ENCODE results near the gene STAC3.

Gene STAC3

GRCh38 chr12:57235017-57235727 lies 15.8 kb downstream of the STAC3 start:
- no peak for DNase-seq

DNA sequence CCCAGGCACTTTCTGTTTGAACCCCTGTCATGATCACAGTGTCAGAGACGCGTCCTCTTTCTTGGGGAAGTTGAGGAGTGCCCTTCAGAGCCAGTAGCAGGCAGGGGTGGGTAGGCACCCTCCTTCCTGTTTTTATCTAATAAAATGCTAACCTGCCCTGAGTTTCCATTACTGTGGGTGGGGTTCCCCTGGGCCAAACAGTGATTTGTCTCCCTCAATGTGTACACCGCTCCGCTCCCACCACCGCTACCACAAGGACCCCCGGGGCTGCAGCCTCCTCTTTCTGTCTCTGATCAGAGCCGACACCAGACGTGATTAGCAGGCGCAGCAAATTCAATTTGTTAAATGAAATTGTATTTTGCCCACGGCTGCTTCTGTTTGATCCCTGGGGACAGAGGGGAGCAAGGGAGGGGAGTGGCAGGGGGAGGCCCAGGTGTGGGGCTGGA lies 16.4 kb downstream of the STAC3 start:
- DNase-seq, result no peak

- DNase-seq, result no peak
Observed at GRCh38 chr12:57234233-57234570, 16.8 kb downstream of the STAC3 start.

DNA sequence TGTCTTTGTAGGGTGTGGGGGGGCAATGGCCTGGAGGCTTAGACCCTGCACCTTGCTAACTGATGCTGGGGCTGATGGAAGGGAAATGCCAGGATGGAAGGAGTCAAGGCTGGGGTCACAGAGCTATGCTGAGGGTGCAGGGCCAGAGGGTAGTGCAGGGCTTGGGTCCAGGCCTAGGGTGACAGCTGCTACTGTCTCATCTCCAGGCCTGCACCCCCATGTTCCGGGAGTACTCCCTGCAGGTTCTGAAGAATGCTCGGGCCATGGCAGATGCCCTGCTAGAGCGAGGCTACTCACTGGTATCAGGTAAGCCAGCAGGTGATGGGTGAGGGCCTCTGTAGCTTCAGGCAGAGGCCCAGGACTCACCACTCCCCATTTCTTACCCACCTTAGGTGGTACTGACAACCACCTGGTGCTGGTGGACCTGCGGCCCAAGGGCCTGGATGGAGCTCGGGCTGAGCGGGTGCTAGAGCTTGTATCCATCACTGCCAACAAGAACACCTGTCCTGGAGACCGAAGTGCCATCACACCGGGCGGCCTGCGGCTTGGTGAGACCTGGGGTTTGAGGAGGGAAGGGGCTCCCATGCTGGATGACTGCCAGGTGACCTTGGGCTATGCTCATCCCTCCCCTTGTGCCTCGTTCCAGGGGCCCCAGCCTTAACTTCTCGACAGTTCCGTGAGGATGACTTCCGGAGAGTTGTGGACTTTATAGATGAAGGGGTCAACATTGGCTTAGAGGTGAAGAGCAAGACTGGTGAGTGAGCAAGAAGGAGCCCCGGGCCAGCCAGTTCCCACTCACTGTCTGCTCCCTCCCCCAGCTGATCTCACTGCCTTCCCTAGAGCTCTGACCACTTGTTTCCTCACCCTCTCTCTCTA lies 17.4 kb downstream of the STAC3 start:
- no peak for DNase-seq

DNA sequence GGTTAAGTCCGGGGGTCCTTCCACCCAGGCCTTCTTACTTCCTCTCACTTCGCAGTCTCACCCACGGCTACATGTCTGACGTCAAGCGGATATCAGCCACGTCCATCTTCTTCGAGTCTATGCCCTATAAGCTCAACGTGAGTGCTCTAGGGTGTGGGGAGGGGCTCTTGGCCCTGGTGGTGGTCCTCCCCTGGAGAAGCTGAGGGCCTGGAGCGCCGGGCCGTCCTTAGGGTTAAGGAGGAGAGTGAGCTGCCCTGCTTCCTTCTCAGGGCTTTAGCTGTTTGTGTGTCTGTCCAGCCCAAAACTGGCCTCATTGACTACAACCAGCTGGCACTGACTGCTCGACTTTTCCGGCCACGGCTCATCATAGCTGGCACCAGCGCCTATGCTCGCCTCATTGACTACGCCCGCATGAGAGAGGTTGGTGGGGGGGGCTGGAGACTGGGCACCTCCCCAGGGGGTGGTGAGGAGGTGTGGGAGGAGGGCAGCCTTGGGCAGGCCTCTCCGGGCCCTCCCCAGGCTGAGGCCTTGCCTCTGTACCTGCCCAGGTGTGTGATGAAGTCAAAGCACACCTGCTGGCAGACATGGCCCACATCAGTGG lies 18.7 kb downstream of the STAC3 start:
- DNase-seq, result no peak

- DNase-seq, result no peak
Observed at GRCh38 chr12:57231276-57232021, 19.5 kb downstream of the STAC3 start.

GRCh38 chr12:57230381-57231155 lies 20.4 kb downstream of the STAC3 start:
- DNase-seq, result no peak

GRCh38 chr12:57229634-57230380 lies 21.2 kb downstream of the STAC3 start, which contains the start of gene SHMT2:
TSS of gene SHMT2 (plus strand) at chr12:57229711. CDS start at chr12:57229779, 68 bp downstream.
- peak; percentile 92 for DNase-seq

- no peak for DNase-seq
Observed at GRCh38 chr12:57229046-57229633, 21.8 kb downstream of the STAC3 start.

DNA sequence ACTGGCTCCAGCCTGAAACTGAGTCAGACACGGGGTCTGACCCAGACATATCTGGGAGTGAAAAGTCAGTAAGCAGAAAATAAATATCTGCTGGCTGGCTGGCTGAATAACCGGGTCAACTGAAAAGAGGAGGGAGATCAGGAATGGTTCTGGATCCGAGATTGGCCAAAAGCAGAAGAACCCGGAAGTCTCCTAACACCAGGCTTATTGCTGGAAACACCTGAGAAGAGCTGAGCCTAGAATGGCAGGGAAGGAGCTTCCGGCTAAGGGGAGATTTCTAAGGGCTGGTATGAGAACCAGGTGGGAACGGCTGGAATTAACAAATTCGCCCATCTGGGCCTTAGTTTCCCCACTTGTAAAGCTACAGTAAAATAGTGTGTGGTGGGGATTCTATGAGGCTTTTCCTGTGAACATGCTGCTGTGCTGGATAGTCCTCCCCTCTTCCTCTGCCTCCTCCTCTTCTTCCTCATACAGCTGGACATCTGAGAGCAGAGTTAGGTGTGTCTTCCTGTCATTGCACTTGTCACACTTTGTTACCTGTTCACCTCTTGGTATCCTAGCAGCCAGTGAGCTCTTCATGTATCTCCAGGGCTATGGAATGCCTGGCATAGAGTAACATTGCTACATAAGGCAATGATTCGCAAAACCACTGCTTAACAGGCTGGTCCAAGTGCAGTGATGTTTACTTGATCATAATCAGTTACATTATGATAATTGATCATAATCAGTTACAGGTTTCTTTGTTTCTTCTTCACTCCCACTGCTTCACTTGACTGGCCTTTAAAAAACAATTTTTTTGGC lies 23.5 kb downstream of the STAC3 start:
- DNase-seq, result no peak

DNA sequence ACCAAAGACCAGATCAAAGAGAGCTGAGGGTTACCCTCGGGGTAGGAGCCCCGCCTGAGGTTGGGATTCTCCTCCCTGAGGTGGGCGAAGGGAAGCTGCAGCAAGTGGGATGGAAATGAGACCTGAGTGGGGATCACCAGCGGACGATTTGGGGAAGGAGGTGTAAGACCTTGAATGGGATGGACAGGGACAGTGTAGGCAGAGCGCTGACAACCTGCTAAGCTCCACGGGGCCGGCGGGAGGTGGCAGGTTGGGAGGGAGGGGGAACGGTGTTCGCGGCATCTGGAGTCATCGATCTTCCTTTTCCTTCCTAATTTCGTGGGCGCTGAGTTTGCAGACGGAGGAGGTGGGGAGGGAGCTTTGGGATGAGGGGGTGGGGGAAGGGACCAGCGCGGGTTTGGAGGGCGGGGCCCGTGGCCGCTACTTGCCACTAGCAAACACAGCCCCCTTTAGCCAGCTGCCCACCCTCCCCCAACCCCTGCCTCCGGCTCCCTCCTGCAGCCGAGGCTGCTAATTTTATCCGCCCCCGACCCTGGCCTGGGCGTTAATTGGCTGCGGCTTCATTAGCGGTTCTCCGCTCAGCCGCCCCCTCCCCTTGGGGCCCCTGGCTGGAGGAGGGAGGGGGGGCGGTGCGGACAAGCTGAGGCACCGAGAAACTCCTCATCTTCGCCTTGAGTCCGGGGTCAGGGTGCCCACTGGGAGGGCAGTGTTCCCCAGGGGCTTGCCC lies 24.2 kb downstream of the STAC3 start:
- no peak for DNase-seq

DNA sequence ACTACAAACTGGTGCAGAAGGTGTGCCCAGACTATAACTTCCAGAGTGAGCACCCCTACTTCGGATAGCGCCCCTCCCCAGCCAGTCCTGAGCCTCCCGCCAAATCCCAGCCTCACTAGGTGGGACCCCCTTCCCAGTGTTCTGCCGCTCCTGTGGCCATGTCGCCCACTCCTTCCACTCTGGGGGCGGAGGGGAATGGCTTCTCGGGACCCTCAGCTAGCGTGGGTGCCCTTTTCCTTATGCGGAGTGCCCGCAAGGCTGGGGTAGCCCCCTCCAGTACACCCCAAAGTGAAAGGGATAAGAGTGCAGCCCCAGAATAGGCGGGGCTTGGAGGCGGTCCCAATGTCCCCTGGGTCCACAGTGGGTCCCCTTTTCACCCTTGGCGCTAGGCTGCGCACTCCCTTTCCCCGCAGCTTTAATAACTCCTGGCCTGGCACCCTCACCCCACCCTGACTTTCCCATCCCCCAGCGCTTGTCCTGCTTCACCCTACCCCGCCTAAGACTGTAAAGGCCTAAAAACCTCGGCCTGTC lies 25.2 kb downstream of the STAC3 start:
- no peak for DNase-seq

GRCh38 chr12:57224973-57225679 lies 25.9 kb downstream of the STAC3 start:
- DNase-seq, result no peak

DNA sequence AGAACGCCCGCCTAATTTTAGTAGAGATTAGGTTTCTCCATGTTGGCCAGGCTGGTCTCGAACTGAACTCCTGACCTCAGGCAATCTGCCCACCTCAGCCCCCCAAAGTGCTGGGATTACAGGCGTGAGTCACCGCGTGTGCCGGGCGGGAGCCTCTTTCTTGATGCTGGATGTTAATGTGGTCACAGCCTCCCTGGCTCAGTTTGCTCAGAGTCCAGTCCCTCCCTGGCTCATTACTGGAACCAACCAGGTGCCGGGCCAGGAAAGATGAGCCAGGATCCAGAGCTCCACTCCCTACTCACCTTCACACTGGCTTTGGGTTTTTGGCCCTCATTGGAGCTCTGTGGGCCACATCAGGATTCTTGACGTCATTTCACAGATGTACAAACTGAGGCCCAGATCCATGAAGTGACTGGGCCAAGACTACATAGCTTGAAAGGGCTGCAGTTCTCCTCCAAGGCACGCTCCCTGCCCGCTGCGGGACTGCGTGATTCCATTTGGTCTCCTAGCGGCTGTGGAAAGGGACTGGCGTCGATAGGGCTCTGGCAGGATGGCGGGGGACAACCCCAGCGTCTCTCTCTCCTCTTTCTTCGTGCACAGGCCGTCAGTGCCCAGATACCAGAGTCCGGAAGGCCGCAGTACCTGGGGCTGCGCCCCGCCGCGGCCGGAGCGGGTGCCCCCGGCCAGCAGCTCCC lies 26.6 kb downstream of the STAC3 start:
- DNase-seq, result no peak

DNA sequence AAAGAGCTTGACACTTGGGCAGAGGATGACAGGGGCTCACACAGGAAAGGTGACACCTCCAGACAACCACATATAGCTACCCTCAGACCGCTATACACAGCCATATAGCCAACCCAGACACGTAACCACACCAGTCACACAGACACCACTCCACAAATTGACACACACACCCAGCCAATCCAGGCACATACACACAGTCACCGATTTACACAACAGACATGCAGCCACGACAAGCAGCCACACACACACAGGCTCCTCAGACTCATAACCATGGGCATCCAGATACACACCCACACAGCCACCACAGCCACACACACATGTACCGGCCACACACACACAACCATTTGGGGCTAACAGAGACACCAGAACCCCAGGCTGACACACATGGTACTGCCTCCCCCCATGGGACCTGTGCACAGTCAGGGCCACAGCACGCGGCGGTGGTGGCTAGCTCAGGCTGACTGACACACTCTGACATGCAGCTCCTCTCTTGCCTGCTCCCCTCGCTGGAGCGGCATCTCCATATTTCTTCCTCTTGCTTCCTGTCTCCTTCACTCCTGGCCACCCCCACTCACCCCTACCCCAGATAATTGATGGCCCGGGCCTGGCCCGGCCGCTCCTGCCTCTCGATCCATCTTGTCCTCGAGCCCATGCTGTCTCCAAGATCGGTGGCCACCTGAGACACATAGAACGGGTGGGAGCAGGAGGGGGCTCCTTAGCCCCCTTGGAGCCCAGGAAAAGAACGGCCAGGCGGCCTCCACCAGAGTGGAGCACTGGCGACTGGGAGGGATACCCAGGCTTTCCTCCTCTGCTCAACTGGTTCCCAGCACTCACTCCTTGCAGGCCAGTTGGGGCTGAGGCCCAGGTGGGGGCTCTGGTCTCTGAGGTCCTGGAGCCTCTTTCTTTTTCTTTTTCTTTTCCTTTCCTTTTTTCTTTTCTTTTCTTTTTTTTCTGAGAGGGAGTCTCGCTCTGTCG lies 27.5 kb downstream of the STAC3 start:
- DNase-seq, result no peak
